ENCODE data around the gene DAP3.

DNA sequence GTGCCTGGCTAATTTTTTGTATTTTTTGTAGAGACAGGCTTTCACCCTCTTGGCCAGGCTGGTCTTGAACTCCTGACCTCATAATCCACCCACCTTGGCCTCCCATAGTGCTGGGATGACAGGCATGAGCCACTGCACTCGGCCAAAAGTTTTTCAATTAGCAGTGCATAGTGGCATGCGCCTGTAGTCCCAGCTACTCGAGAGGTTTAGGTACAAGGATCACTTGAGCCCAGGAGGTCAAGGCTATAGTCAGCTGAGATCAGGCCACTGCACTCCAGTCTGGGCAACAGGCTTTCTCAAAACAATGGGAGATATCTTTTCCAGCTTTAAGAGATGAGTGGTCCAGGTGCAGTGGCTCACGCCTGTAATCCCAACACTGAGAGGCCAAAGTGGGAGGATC is 30.8 kb downstream of the DAP3 start:
- no peak for TF ChIP-seq TCF4 (CRISPR knock-in tag; IDR thresholded peaks at IDR 0.05; ENCODE audit: borderline replicate concordance)
- no peak for TF ChIP-seq ZFP3 (CRISPR knock-in tag; IDR thresholded peaks at IDR 0.05)
- TF ChIP-seq ZFP30 (CRISPR knock-in tag; IDR thresholded peaks at IDR 0.05), result no peak
- TF ChIP-seq PATZ1 (CRISPR knock-in tag; IDR thresholded peaks at IDR 0.05; ENCODE audit: borderline replicate concordance), result no peak

All from SK-N-SH treated with all-trans-retinoic acid at 6 μM for 48 hours (cell line).